ENCODE data around the gene ANKRD34B.

DNA sequence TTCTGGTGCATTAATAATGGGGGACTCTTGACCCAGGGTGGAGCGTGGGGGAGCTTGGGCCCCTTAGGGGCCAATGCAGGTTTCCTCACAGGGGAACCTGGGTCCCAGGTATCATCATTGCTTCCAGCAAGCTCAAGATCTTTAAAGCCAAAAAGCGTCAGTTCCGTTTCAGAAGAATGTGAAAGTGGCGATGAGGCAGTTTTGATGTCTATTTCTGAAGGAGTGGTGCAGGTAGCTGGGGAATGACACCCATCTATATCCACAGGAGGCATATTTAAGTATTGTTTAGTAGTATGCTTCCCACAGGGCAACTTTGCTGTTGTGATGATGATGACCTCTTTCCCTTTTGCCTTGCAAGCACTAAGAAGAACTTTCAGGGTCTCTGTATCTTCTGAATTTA is 10.8 kb downstream of the ANKRD34B start:
- TF ChIP-seq, protein P1, sequence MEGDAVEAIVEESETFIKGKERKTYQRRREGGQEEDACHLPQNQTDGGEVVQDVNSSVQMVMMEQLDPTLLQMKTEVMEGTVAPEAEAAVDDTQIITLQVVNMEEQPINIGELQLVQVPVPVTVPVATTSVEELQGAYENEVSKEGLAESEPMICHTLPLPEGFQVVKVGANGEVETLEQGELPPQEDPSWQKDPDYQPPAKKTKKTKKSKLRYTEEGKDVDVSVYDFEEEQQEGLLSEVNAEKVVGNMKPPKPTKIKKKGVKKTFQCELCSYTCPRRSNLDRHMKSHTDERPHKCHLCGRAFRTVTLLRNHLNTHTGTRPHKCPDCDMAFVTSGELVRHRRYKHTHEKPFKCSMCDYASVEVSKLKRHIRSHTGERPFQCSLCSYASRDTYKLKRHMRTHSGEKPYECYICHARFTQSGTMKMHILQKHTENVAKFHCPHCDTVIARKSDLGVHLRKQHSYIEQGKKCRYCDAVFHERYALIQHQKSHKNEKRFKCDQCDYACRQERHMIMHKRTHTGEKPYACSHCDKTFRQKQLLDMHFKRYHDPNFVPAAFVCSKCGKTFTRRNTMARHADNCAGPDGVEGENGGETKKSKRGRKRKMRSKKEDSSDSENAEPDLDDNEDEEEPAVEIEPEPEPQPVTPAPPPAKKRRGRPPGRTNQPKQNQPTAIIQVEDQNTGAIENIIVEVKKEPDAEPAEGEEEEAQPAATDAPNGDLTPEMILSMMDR (IDR thresholded peaks at IDR 0.05; ENCODE audit: insufficient read depth, low read length, poor library complexity, severe bottlenecking) = no peak
- TF ChIP-seq EZH2phosphoT487 (conservative IDR thresholded peaks at IDR 0.05; ENCODE audit: low read length) = no peak
